A549 (cell line): ENCODE data around the gene DMBT1. TPM values are rescaled to one million over a fixed set of nuclear protein-coding genes. Genes with fewer than 3 reads are reported as not detected.

Source experiments
- ATAC-seq, 2 experiments: fragments of 200-7000 bp in 1 of 2; fragments of >200 bp in 1 of 2; cut with Nextera tagmentation in 1 of 2; cut with Tn5 transposase in 1 of 2; 3 replicates each; pipeline versions ENCODE4 v1.8.0 to v1.9.1; 2018 to 2020; ENCODE audit warnings: mild to moderate bottlenecking in 1 of 2, moderate library complexity in 1 of 2
- CTCF ChIA-PET: fragments of 300-600 bp; sonication (Branson Sonifier 250); formaldehyde crosslinking; extraction: SDS; loops from one replicate; lab custom pipeline; 2021; ENCODE audit warnings: antibody characterized with exemption, inconsistent platforms; lab: Yijun Ruan, JAX
- POLR2A ChIA-PET: fragments of 350-600 bp; formaldehyde crosslinking; extraction: SDS; loops from one replicate; lab custom pipeline; 2021; ENCODE audit warnings: antibody characterized with exemption, inconsistent platforms; lab: Yijun Ruan, JAX
- DNase-seq, 2 experiments: peaks; one replicate each; pipeline versions ENCODE4 v3.0.0 to v3.0.0-alpha.2; 2011 to 2016; ENCODE audit warnings: low read depth in 1 of 2, low spot score in 1 of 2
- FAIRE-seq: peaks from 2 replicates; lab custom pipeline; 2011; peaks lifted over from hg19 to GRCh38; lab: Jason Lieb, UNC
- H3K27ac ChIP-seq, 2 experiments: fragments of >200 bp; sonication (Bioruptor Twin); formaldehyde crosslinking; 3 replicates each; pipeline ENCODE4 v1.5.1; 2016 to 2017
- H3K4me1 ChIP-seq: fragments of >200 bp; sonication (Bioruptor Twin); formaldehyde crosslinking; 3 replicates; pipeline ENCODE4 v1.6.1; 2016
- H3K4me2 ChIP-seq: fragments of >200 bp; sonication (Bioruptor Twin); formaldehyde crosslinking; 3 replicates; pipeline ENCODE4 v1.6.1; 2016
- H3K4me3 ChIP-seq: fragments of >200 bp; sonication (Bioruptor Twin); formaldehyde crosslinking; 3 replicates; pipeline ENCODE4 v1.5.1; 2016
- H3K9me3 ChIP-seq: fragments of >200 bp; sonication (Bioruptor Twin); formaldehyde crosslinking; 3 replicates; pipeline ENCODE4 v1.6.1; 2016
- BHLHE40 ChIP-seq: IDR thresholded peaks from 2 replicates; pipeline ENCODE4 v1.6.1; 2012; ENCODE audit warnings: low read depth, low read length, inconsistent platforms
- CBX2 ChIP-seq: fragments of 200-600 bp; sonication (generic); IDR thresholded peaks from 2 replicates; pipeline ENCODE4 v1.6.1; 2016; ENCODE audit warnings: low read depth, mild to moderate bottlenecking, borderline replicate concordance
- CBX8 ChIP-seq: fragments of 200-600 bp; sonication (generic); IDR thresholded peaks from 2 replicates; pipeline ENCODE4 v1.6.1; 2016
- CHD2 ChIP-seq: fragments of 150-350 bp; IDR thresholded peaks from 2 replicates; pipeline ENCODE4 v1.6.1; 2014; ENCODE audit warnings: low read length; ENCODE audit not compliant: partially characterized antibody
- FOSL2 ChIP-seq, 2 experiments: fragments of 450-650 bp in 1 of 2; fragments of >200 bp in 1 of 2; sonication (Bioruptor Twin) in 1 of 2; formaldehyde crosslinking; IDR thresholded peaks; 2 replicates each; pipeline versions ENCODE4 v1.5.0 to v1.6.1; 2016 to 2020; ENCODE audit warnings: mild to moderate bottlenecking in 1 of 2, moderate library complexity in 1 of 2
- HOXA7 ChIP-seq: fragments of 250-450 bp; sonication (Bioruptor Pico); IDR thresholded peaks from 2 replicates; pipeline ENCODE4 v1.5.0; 2020; ENCODE audit warnings: mild to moderate bottlenecking, moderate library complexity
- HOXB13 ChIP-seq: fragments of 250-450 bp; sonication (Bioruptor Pico); IDR thresholded peaks from 2 replicates; pipeline ENCODE4 v1.5.0; 2020; ENCODE audit warnings: low read depth, mild to moderate bottlenecking, moderate library complexity
- HOXB5 ChIP-seq: fragments of 250-450 bp; sonication (Bioruptor Pico); IDR thresholded peaks from 2 replicates; pipeline ENCODE4 v1.5.0; 2020; ENCODE audit warnings: mild to moderate bottlenecking, moderate library complexity
- KDM1A ChIP-seq: fragments of 200-600 bp; sonication (generic); IDR thresholded peaks from 2 replicates; pipeline ENCODE4 v1.6.1; 2016; ENCODE audit warnings: low read depth, mild to moderate bottlenecking
- KDM5A ChIP-seq: fragments of 200-600 bp; sonication (generic); IDR thresholded peaks from 2 replicates; pipeline ENCODE4 v1.6.1; 2016; ENCODE audit warnings: antibody characterized with exemption, mild to moderate bottlenecking
- MAZ ChIP-seq: fragments of 150-350 bp; IDR thresholded peaks from 2 replicates; pipeline ENCODE4 v1.6.1; 2014; ENCODE audit warnings: antibody characterized with exemption, low read depth, low read length, borderline replicate concordance
- MYC ChIP-seq: IDR thresholded peaks from 2 replicates; pipeline ENCODE4 v1.6.1; 2012; ENCODE audit warnings: mild to moderate bottlenecking, inconsistent platforms, low read length, improper control_type of control experiment, borderline replicate concordance
- PBX3 ChIP-seq: IDR thresholded peaks from 2 replicates; pipeline ENCODE4 v1.6.1; 2012
- PHF8 ChIP-seq: fragments of 200-600 bp; sonication (generic); IDR thresholded peaks from 2 replicates; pipeline ENCODE4 v1.6.1; 2016; ENCODE audit warnings: low read depth, mild to moderate bottlenecking, antibody characterized with exemption, moderate library complexity, borderline replicate concordance
- POLR2A ChIP-seq: IDR thresholded peaks from 2 replicates; pipeline ENCODE4 v1.6.1; 2012; ENCODE audit warnings: mild to moderate bottlenecking, low read length
- RARB ChIP-seq: fragments of 250-450 bp; sonication (Bioruptor Pico); IDR thresholded peaks from 2 replicates; pipeline ENCODE4 v1.8.0; 2021; ENCODE audit warnings: mild to moderate bottlenecking, moderate library complexity
- REST ChIP-seq: fragments of 200-600 bp; sonication (generic); IDR thresholded peaks from 2 replicates; pipeline ENCODE4 v1.6.1; 2016; ENCODE audit warnings: antibody characterized with exemption, mild to moderate bottlenecking, moderate library complexity
- RNF2 ChIP-seq: fragments of 200-600 bp; sonication (generic); IDR thresholded peaks from 2 replicates; pipeline ENCODE4 v1.6.1; 2016; ENCODE audit warnings: low read depth, mild to moderate bottlenecking, antibody characterized with exemption, moderate library complexity, borderline replicate concordance
- SREBF2 ChIP-seq: fragments of 450-650 bp; IDR thresholded peaks from 2 replicates; pipeline ENCODE4 v1.6.1; 2014; ENCODE audit warnings: mild to moderate bottlenecking, moderate library complexity
- TFCP2L1 ChIP-seq: fragments of 250-450 bp; sonication (Bioruptor Pico); IDR thresholded peaks from 2 replicates; pipeline ENCODE4 v1.5.0; 2021; ENCODE audit warnings: mild to moderate bottlenecking
- TP53 ChIP-seq: fragments of 250-450 bp; sonication (Bioruptor Pico); IDR thresholded peaks from 2 replicates; pipeline ENCODE4 v1.5.0; 2021; ENCODE audit warnings: mild to moderate bottlenecking, moderate library complexity
- ZFP36 ChIP-seq: fragments of 450-650 bp; IDR thresholded peaks from 2 replicates; pipeline ENCODE4 v1.6.1; 2014; ENCODE audit warnings: borderline replicate concordance; ENCODE audit not compliant: partially characterized antibody
- ZNF302 ChIP-seq: fragments of 250-450 bp; sonication (Bioruptor Pico); IDR thresholded peaks from 2 replicates; pipeline ENCODE4 v1.9.0; 2021; ENCODE audit warnings: inconsistent platforms, mild to moderate bottlenecking, moderate library complexity
- ZSCAN20 ChIP-seq: fragments of 250-450 bp; sonication (Bioruptor Pico); IDR thresholded peaks from 2 replicates; pipeline ENCODE4 v1.8.0; 2022; ENCODE audit warnings: mild to moderate bottlenecking, moderate library complexity
- WGBS: methylation state at CpG from one replicate; pipeline ENCODE4 v1.1.6; 2017; ENCODE audit errors: missing lambda C conversion rate; 5-methylcytosine and 5-hydroxymethylcytosine counted together
- polyA plus RNA-seq, 4 experiments: library from polyadenylated mRNA; depleted of rRNA in 3 of 4; stranded (reverse); fragments of >200 nt; fragmentation: RNase III in 1 of 4; extraction: RNeasy Plus Mini Kit Qiagen cat#74134 plus additional on column Dnase treatment in 1 of 4; gene quantifications; 2 replicates in 3 of 4; 3 replicates in 1 of 4; pipeline ENCODE4 v1.2.3, GENCODE V29; 2011 to 2017
- TF ChIP-seq, protein P1 (sequence below): fragments of 250-450 bp; sonication (Bioruptor Pico); IDR thresholded peaks from 2 replicates; pipeline ENCODE4 v1.5.0; 2021; ENCODE audit warnings: mild to moderate bottlenecking, moderate library complexity, borderline replicate concordance
- TF ChIP-seq, protein P2 (sequence below): fragments of 150-350 bp; IDR thresholded peaks from 2 replicates; pipeline ENCODE4 v1.6.1; 2014; ENCODE audit warnings: low read depth, mild to moderate bottlenecking, low read length

Gene DMBT1
- polyA plus RNA-seq, 2 of the 4 experiments (the other 2 are of a cell fraction), result 0.01 to 0.03 TPM

DNA sequence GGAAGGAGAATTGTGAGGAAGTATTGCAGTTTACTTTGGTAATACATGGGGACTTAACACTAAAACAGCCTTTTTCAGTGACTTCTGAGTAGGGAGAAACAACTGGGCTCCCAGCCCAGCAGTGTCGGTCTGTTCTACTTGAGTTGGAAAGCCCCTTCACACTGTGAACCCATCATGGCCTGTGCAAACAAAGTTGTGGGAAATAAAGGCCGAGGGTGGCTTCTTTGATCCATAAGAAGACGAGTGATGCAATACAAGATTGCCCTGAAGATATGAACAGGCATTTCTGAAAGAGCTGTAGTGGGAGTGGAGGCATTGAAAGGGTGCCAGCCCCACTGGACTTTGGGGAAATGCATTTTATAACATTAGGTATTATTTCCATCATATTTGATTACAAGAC lies 110.8 kb downstream of the DMBT1 start (continued):
- TF ChIP-seq ZFP36, result no peak
- TF ChIP-seq, all 56 proteins: peak for 0

DNA sequence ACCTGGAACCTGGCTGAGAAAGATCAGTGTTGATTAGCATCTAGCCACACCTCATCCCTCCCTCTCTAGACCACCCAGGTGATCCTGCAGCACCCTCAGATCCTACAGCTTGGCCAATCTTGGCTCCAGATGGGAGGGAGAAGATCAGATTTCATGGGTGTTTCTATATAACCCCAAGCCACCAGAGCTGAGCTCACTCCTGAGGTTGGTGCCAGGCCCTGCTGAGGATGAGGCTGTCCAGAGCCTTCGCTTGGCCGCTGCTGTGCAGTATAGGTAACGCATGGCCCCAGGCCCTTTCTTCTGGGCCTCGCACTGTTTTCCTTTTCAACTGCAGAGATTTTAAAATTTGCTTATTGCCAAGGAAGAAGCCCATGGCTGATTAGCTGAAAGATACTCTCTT lies 112.1 kb downstream of the DMBT1 start:
- DNase-seq, result no peak
- CTCF ChIA-PET, result no interaction called here
- no peak for ATAC-seq
- H3K4me1 ChIP-seq, result no peaks in the 10 kb centered on the region
- POLR2A ChIA-PET, result no interaction called here
- TF ChIP-seq HOXB13 (CRISPR knock-in tag) (no peak), KDM1A (no peak), CHD2 (no peak), RNF2 (no peak), KDM5A (no peak), RARB (CRISPR knock-in tag) (no peak), HOXA7 (CRISPR knock-in tag) (no peak), REST (no peak), PBX3 (no peak), MYC (no peak), POLR2A (no peak), MAZ (no peak), ZNF302 (CRISPR knock-in tag) (no peak)
- H3K27ac ChIP-seq, result no peak overlapping the region
- 51% methylated on average over 4 of the region's 4 CpGs for WGBS
- H3K4me2 ChIP-seq, result no peak overlapping the region
- no peak overlapping the region for H3K4me3 ChIP-seq
- FAIRE-seq, result no peak
- H3K9me3 ChIP-seq, result no peaks in the 10 kb centered on the region

GRCh38 chr10:122673269-122673668 lies 112.7 kb downstream of the DMBT1 start:
- Histone ChIP-seq H3K4me3 (no peak overlapping the region), H3K4me2 (no peak overlapping the region), H3K9me3 (no peaks in the 10 kb centered on the region), H3K27ac (no peak overlapping the region), H3K4me1 (no peaks in the 10 kb centered on the region)
- no peak for DNase-seq
- no peak for ATAC-seq
- 47% methylated on average over 6 of the region's 6 CpGs for WGBS
- ChIA-PET CTCF (interaction anchor here (1.8 kb wide), 1 partner anchor 374 kb away, joined by 5 read pairs; no protein-coding TSS in a partner anchor), POLR2A (no interaction called here)
- FAIRE-seq, result no peak
- TF ChIP-seq HOXB5 (CRISPR knock-in tag) (no peak), CBX8 (no peak), CBX2 (no peak), SREBF2 (no peak), TFCP2L1 (no peak), FOSL2 (IDR thresholded peaks at IDR 0.05) (no peak), FOSL2 (CRISPR knock-in tag; IDR thresholded peaks at IDR 0.05) (no peak), REST (no peak), ZSCAN20 (CRISPR knock-in tag) (no peak), TP53 (CRISPR knock-in tag) (no peak), BHLHE40 (no peak), PHF8 (no peak)
- TF ChIP-seq, protein P1, sequence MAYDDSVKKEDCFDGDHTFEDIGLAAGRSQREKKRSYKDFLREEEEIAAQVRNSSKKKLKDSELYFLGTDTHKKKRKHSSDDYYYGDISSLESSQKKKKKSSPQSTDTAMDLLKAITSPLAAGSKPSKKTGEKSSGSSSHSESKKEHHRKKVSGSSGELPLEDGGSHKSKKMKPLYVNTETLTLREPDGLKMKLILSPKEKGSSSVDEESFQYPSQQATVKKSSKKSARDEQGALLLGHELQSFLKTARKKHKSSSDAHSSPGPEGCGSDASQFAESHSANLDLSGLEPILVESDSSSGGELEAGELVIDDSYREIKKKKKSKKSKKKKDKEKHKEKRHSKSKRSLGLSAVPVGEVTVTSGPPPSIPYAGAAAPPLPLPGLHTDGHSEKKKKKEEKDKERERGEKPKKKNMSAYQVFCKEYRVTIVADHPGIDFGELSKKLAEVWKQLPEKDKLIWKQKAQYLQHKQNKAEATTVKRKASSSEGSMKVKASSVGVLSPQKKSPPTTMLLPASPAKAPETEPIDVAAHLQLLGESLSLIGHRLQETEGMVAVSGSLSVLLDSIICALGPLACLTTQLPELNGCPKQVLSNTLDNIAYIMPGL (CRISPR knock-in tag), result no peak
- TF ChIP-seq, protein P2, sequence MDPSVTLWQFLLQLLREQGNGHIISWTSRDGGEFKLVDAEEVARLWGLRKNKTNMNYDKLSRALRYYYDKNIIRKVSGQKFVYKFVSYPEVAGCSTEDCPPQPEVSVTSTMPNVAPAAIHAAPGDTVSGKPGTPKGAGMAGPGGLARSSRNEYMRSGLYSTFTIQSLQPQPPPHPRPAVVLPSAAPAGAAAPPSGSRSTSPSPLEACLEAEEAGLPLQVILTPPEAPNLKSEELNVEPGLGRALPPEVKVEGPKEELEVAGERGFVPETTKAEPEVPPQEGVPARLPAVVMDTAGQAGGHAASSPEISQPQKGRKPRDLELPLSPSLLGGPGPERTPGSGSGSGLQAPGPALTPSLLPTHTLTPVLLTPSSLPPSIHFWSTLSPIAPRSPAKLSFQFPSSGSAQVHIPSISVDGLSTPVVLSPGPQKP, result no peak
